ENCODE results near the gene MACROD2. TPM values are rescaled to one million over a fixed set of nuclear protein-coding genes. Genes with fewer than 3 reads are reported as not detected.

MACROD2 gene
- total RNA-seq, 1 experiment from 2014 or later = 0.12 TPM

GRCh38 chr20:14741616-14742015 lies 746.3 kb downstream of the MACROD2 start:
- Histone ChIP-seq H3K4me1 (no peaks in the 10 kb centered on the region), H3K27me3 (no peaks in the 10 kb centered on the region), H3K4me3 (no peak overlapping the region), H3K36me3 (no peaks in the 10 kb centered on the region), H3K9me3 (replicated peaks) (no peaks in the 10 kb centered on the region), H3K27ac (no peak overlapping the region)
- DNase-seq = no peak

DNA sequence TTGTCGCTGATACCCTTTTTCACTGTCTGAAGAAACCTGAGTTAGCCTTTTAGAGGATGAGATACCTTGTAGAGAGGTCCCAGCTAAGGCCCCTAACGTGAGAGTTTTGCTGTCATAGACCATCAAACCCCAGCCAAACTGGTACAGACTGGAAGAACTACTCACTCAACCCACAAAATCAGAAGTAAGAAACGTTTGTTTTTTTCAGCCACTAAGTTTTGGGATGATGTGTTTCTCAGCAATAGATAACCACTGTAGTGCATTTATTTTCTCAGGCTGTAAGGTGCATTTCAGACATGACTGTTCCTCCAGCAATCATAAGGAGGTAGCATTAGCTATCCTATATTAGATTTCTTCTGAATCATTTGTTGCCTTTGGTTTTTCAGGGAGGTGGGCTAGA lies 749.4 kb downstream of the MACROD2 start:
- Histone ChIP-seq H3K4me3 (no peak overlapping the region), H3K4me1 (no peaks in the 10 kb centered on the region), H3K27ac (no peak overlapping the region), H3K36me3 (no peaks in the 10 kb centered on the region), H3K27me3 (no peaks in the 10 kb centered on the region), H3K9me3 (replicated peaks) (no peaks in the 10 kb centered on the region)
- DNase-seq = no peak

DNA sequence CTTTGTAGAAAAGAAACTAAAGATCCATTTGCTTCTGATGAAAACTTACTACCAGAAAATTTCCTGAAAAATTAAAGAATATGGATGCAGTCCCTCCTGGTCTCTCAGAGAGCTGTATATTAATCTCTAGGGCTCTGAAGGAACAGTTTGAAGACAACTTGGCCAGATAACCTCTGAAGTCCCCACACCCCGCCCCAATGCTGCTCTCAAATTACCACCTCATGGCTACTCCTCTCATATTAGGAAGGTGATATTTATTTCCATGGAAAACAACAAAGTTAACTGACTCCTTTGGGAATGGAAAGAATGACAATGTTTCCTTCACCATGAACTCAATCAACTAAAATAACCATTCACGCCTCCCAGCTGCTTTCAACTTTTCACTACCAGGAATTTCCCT lies 750.5 kb downstream of the MACROD2 start:
- no peaks in the 10 kb centered on the region for H3K4me1 ChIP-seq
- no peak for DNase-seq

DNA sequence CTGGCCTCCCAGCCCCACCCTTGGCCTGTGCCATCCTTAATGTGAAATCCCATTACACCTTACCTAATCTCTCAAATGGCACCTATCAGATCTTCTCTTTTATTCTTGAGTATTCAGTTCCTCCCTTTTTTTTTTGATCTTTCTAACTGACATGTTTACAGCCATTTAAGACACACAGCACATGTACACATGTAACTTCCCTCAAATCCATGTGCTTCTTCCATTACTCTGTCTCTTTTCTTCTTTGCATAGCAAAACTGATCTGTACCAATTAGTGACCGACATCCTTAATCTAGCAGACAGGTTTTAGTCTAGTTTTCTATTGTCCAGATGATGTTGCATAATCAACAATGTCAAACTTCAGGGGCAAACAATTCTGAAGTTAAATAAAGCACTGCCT lies 755.9 kb downstream of the MACROD2 start:
- Histone ChIP-seq H3K27ac (no peak overlapping the region), H3K4me3 (no peak overlapping the region), H3K4me1 (no peaks in the 10 kb centered on the region), H3K9me3 (replicated peaks) (no peaks in the 10 kb centered on the region), H3K27me3 (no peaks in the 10 kb centered on the region), H3K36me3 (no peaks in the 10 kb centered on the region)
- DNase-seq = no peak

More for the DNA sequence above, 750.5 kb downstream of the MACROD2 start:
- no peak overlapping the region for H3K4me3 ChIP-seq
- no peaks in the 10 kb centered on the region for H3K27me3 ChIP-seq
- no peaks in the 10 kb centered on the region for H3K9me3 ChIP-seq (replicated peaks)
- H3K36me3 ChIP-seq = no peaks in the 10 kb centered on the region
- no peak overlapping the region for H3K27ac ChIP-seq

DNA sequence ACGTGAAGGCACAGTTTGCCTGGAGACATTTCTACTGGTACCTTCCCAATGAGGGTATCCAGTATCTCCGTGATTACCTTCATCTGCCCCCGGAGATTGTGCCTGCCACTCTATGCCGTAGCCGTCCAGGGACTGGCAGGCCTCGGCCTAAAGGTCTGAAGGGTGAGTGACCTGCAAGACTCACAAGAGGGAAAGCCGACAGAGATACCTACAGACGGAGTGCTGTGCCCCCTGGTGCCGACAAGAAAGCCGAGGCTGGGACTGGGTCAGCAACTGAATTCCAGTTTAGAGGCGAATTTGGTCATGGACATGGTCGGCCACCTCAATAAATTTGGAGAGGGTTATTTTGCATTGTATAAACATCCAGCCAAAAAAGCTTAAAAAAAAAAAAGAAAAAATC lies 762.4 kb downstream of the MACROD2 start:
- H3K27ac ChIP-seq = no peak overlapping the region
- no peaks in the 10 kb centered on the region for H3K4me1 ChIP-seq
- no peak for DNase-seq
- H3K27me3 ChIP-seq = no peaks in the 10 kb centered on the region
- no peaks in the 10 kb centered on the region for H3K36me3 ChIP-seq
- H3K4me3 ChIP-seq = no peak overlapping the region
- no peaks in the 10 kb centered on the region for H3K9me3 ChIP-seq (replicated peaks)

DNA sequence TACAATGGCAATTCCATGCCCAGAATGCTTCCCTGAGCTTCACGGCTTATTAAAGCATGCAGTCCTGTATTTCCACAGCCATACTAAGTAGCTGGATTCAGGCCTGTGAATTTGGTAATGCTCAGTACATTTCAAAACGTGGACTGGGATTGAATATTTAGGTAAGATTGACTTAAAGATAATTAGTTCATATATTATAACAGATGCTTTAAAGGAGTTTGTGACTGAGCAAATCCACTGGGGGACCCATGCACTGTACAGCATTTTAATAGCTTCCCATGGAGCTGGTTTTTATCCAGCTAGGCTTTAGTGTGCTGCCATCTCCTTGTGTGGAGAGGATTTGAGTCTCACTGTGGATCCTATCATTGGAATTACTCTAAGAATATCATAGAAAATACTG lies 763.0 kb downstream of the MACROD2 start:
- no peak for DNase-seq
- Histone ChIP-seq H3K4me3 (no peak overlapping the region), H3K27ac (no peak overlapping the region), H3K4me1 (no peaks in the 10 kb centered on the region), H3K36me3 (no peaks in the 10 kb centered on the region), H3K27me3 (no peaks in the 10 kb centered on the region), H3K9me3 (replicated peaks) (no peaks in the 10 kb centered on the region)

- H3K27me3 ChIP-seq = no peaks in the 10 kb centered on the region
- no peaks in the 10 kb centered on the region for H3K9me3 ChIP-seq (replicated peaks)
- DNase-seq = no peak
- no peak overlapping the region for H3K4me3 ChIP-seq
- no peak overlapping the region for H3K27ac ChIP-seq
- H3K36me3 ChIP-seq = no peaks in the 10 kb centered on the region
- H3K4me1 ChIP-seq = no peaks in the 10 kb centered on the region
These were observed 764.7 kb downstream of the MACROD2 start for GRCh38 chr20:14759979-14760378.

DNA sequence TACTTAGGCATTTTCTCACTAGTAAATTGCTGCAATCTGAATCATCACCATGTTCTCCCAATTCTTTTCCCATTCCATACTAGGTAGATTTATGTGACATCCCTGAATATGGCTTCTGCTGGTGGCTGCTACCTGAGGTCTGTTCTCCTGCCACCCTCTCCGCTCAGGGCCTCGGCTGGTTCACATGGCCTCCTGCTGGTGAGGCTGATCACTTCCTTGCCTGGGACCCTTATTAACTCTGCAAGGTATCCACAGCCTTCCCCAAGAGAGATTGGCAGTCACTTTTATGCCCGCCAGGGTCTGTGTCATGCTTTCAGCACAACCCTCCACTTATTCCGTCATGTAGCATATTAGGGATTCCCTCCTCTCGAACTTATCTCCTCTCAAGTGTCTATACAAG lies 766.6 kb downstream of the MACROD2 start:
- no peak for DNase-seq

GRCh38 chr20:14764511-14765369 lies 769.4 kb downstream of the MACROD2 start:
- Histone ChIP-seq H3K27me3 (no peaks in the 10 kb centered on the region), H3K27ac (no peak overlapping the region), H3K4me3 (no peak overlapping the region), H3K4me1 (no peaks in the 10 kb centered on the region), H3K36me3 (no peaks in the 10 kb centered on the region), H3K9me3 (replicated peaks) (no peaks in the 10 kb centered on the region)
- no peak for DNase-seq

More for the DNA sequence above, 766.6 kb downstream of the MACROD2 start:
- Histone ChIP-seq H3K27me3 (no peaks in the 10 kb centered on the region), H3K4me1 (no peaks in the 10 kb centered on the region), H3K9me3 (replicated peaks) (no peaks in the 10 kb centered on the region), H3K27ac (no peak overlapping the region), H3K36me3 (no peaks in the 10 kb centered on the region), H3K4me3 (no peak overlapping the region)

DNA sequence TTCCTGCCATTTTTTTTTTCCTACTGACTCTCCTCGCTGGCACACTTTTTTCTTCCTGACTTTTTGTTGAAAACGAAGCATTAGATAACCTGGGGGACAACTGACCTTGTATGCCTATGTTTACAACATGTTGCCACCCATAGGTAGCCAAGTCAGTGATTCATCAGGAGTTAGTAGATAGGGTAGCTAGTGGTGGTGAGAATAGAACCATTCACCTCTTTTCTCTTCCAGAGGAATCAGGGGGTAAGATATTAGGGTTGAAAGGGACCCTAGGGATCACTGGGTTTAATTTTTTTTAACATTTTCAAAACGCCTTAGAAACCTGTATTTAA lies 770.0 kb downstream of the MACROD2 start:
- H3K4me1 ChIP-seq = no peaks in the 10 kb centered on the region
- DNase-seq = no peak
- no peak overlapping the region for H3K27ac ChIP-seq
- no peak overlapping the region for H3K4me3 ChIP-seq
- no peaks in the 10 kb centered on the region for H3K36me3 ChIP-seq
- no peaks in the 10 kb centered on the region for H3K27me3 ChIP-seq
- H3K9me3 ChIP-seq (replicated peaks) = no peaks in the 10 kb centered on the region

DNA sequence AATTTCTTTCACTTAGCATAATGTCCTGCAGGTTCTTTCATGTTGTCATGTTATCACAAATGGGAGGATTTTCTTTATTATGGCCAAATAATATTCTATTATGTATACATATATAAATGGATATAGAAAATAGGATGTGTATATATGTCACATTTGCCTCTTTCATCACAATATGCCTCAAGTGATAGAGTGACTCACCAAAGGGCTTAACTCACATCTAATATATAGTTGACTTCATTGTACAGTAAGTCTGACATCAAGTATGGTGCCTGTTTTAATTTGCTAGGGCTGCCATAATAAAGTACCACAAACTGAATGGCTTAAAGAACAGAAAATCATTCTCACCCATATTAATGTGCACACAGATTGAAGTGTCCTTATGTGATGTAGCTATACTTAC lies 778.2 kb downstream of the MACROD2 start:
- Histone ChIP-seq H3K9me3 (replicated peaks) (no peaks in the 10 kb centered on the region), H3K4me1 (peaks cover 21% of the 10 kb centered on the region), H3K36me3 (no peaks in the 10 kb centered on the region), H3K27me3 (no peaks in the 10 kb centered on the region), H3K4me3 (no peak overlapping the region), H3K27ac (no peak overlapping the region)
- no peak for DNase-seq

GRCh38 chr20:14775778-14776177 lies 780.5 kb downstream of the MACROD2 start:
- H3K36me3 ChIP-seq = no peaks in the 10 kb centered on the region
- H3K9me3 ChIP-seq (replicated peaks) = no peaks in the 10 kb centered on the region
- no peak overlapping the region for H3K4me3 ChIP-seq
- no peak overlapping the region; the same call in 1 of the 2 replicates for H3K27ac ChIP-seq
- peak; percentile 49 to 67 for DNase-seq
- H3K27me3 ChIP-seq = no peaks in the 10 kb centered on the region
- peaks cover 23% of the 10 kb centered on the region for H3K4me1 ChIP-seq

DNA sequence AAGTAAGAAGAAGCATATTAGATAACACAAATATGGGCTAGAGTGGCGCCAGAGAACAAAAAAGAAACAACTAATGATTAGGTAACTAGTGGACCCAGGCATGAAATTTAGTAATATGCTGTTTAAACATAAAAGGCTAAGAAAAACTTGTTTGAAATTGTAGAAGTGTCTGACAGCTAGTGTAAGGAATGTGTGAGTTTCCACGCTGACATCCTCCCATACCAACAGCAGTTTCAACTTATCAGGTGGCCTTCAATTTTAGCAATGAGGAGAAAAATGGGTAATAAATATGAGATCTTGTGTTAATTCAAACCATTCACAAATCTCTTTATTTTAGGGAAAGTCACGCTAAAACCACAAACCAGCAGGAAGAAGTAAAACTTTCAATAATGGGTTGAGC lies 782.3 kb downstream of the MACROD2 start:
- no peaks in the 10 kb centered on the region for H3K9me3 ChIP-seq (replicated peaks)
- peak; percentile 30 to 61 for DNase-seq
- H3K36me3 ChIP-seq = no peaks in the 10 kb centered on the region
- H3K4me1 ChIP-seq = peaks cover 23% of the 10 kb centered on the region
- no peaks in the 10 kb centered on the region for H3K27me3 ChIP-seq
- H3K4me3 ChIP-seq = peak overlapping the region; percentile 9
- peak overlapping the region; percentile 52 for H3K27ac ChIP-seq

- Histone ChIP-seq H3K27me3 (no peaks in the 10 kb centered on the region), H3K4me3 (no peak overlapping the region), H3K36me3 (no peaks in the 10 kb centered on the region), H3K9me3 (replicated peaks) (no peaks in the 10 kb centered on the region), H3K27ac (peak overlapping the region; percentile 52), H3K4me1 (peaks cover 23% of the 10 kb centered on the region)
- no peak for DNase-seq
These were observed 782.8 kb downstream of the MACROD2 start for GRCh38 chr20:14778096-14778495.

DNA sequence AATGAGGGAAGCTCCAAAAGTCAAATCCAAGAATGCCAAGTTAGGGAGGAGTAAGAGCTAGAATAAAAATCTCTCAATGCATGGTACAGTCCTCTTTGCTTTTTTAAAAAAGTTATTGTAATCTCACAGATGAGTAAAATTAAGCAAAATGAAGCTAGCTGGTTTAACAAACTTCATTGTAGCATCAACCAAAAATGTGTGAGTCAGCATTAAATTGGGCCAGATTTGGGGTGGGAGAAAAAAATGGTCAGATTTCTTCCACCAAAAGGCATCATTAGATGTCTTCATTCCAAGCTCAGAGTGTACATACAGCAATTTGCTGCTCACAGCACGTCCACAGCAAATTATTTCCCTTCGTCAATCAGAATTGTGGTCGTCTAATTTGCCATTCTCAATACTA lies 783.6 kb downstream of the MACROD2 start:
- peaks cover 23% of the 10 kb centered on the region for H3K4me1 ChIP-seq

GRCh38 chr20:14780508-14780907 lies 785.2 kb downstream of the MACROD2 start:
- Histone ChIP-seq H3K27me3 (no peaks in the 10 kb centered on the region), H3K36me3 (no peaks in the 10 kb centered on the region), H3K9me3 (replicated peaks) (no peaks in the 10 kb centered on the region), H3K4me1 (peaks cover 19% of the 10 kb centered on the region), H3K4me3 (no peak overlapping the region), H3K27ac (no peak overlapping the region)
- DNase-seq = no peak

More for the DNA sequence above, 783.6 kb downstream of the MACROD2 start:
- DNase-seq = no peak
- Histone ChIP-seq H3K9me3 (replicated peaks) (no peaks in the 10 kb centered on the region), H3K36me3 (no peaks in the 10 kb centered on the region), H3K27ac (no peak overlapping the region; the same call in 1 of the 2 replicates), H3K4me3 (no peak overlapping the region), H3K27me3 (no peaks in the 10 kb centered on the region)
